ENCODE measurements around the gene ZC3H7A.

DNA sequence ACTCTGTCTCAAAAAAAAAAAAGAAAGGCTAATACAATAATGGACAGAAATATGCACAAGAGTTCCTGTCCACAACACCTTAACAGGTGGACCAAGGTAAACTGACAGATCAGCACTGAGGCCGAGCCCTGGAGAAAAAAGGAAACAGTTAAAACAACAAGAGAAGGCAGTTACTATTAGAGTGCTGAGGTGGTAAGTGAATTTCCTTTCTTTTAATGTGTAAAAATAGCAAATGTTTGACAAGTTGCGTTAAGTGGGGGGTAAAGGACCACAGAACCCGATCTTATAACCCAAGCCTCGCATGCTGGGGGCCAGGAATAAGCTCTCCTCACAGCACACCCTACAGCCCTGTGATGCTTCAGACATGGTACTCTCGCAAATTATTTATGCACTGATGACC lies 79.2 kb downstream of the ZC3H7A start:
- TF ChIP-seq, protein P1, sequence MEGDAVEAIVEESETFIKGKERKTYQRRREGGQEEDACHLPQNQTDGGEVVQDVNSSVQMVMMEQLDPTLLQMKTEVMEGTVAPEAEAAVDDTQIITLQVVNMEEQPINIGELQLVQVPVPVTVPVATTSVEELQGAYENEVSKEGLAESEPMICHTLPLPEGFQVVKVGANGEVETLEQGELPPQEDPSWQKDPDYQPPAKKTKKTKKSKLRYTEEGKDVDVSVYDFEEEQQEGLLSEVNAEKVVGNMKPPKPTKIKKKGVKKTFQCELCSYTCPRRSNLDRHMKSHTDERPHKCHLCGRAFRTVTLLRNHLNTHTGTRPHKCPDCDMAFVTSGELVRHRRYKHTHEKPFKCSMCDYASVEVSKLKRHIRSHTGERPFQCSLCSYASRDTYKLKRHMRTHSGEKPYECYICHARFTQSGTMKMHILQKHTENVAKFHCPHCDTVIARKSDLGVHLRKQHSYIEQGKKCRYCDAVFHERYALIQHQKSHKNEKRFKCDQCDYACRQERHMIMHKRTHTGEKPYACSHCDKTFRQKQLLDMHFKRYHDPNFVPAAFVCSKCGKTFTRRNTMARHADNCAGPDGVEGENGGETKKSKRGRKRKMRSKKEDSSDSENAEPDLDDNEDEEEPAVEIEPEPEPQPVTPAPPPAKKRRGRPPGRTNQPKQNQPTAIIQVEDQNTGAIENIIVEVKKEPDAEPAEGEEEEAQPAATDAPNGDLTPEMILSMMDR (IDR thresholded peaks at IDR 0.05; ENCODE audit: low read depth, low read length, missing input control) = no peak
- TF ChIP-seq SP1 (IDR thresholded peaks at IDR 0.05) (no peak), YY1 (IDR thresholded peaks at IDR 0.05) (no peak), TAF1 (conservative IDR thresholded peaks at IDR 0.05) (no peak), NR2F2 (IDR thresholded peaks at IDR 0.05) (no peak), JUND (IDR thresholded peaks at IDR 0.05) (no peak), FOXA1 (IDR thresholded peaks at IDR 0.05) (no peak), RAD21 (IDR thresholded peaks at IDR 0.05) (no peak), EGR1 (IDR thresholded peaks at IDR 0.05; ENCODE audit: low read depth in 2 of 2) (no peak), GABPA (IDR thresholded peaks at IDR 0.05 in 1 of 2, conservative IDR thresholded peaks at IDR 0.05 in 1 of 2) (no peak)
- TF ChIP-seq, protein P2, sequence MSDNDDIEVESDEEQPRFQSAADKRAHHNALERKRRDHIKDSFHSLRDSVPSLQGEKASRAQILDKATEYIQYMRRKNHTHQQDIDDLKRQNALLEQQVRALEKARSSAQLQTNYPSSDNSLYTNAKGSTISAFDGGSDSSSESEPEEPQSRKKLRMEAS (IDR thresholded peaks at IDR 0.05) = no peak
- TF ChIP-seq, protein P3, sequence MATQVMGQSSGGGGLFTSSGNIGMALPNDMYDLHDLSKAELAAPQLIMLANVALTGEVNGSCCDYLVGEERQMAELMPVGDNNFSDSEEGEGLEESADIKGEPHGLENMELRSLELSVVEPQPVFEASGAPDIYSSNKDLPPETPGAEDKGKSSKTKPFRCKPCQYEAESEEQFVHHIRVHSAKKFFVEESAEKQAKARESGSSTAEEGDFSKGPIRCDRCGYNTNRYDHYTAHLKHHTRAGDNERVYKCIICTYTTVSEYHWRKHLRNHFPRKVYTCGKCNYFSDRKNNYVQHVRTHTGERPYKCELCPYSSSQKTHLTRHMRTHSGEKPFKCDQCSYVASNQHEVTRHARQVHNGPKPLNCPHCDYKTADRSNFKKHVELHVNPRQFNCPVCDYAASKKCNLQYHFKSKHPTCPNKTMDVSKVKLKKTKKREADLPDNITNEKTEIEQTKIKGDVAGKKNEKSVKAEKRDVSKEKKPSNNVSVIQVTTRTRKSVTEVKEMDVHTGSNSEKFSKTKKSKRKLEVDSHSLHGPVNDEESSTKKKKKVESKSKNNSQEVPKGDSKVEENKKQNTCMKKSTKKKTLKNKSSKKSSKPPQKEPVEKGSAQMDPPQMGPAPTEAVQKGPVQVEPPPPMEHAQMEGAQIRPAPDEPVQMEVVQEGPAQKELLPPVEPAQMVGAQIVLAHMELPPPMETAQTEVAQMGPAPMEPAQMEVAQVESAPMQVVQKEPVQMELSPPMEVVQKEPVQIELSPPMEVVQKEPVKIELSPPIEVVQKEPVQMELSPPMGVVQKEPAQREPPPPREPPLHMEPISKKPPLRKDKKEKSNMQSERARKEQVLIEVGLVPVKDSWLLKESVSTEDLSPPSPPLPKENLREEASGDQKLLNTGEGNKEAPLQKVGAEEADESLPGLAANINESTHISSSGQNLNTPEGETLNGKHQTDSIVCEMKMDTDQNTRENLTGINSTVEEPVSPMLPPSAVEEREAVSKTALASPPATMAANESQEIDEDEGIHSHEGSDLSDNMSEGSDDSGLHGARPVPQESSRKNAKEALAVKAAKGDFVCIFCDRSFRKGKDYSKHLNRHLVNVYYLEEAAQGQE (IDR thresholded peaks at IDR 0.05) = no peak
- TF ChIP-seq, protein P4, sequence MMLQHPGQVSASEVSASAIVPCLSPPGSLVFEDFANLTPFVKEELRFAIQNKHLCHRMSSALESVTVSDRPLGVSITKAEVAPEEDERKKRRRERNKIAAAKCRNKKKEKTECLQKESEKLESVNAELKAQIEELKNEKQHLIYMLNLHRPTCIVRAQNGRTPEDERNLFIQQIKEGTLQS (IDR thresholded peaks at IDR 0.05) = no peak
- TF ChIP-seq, protein P5, sequence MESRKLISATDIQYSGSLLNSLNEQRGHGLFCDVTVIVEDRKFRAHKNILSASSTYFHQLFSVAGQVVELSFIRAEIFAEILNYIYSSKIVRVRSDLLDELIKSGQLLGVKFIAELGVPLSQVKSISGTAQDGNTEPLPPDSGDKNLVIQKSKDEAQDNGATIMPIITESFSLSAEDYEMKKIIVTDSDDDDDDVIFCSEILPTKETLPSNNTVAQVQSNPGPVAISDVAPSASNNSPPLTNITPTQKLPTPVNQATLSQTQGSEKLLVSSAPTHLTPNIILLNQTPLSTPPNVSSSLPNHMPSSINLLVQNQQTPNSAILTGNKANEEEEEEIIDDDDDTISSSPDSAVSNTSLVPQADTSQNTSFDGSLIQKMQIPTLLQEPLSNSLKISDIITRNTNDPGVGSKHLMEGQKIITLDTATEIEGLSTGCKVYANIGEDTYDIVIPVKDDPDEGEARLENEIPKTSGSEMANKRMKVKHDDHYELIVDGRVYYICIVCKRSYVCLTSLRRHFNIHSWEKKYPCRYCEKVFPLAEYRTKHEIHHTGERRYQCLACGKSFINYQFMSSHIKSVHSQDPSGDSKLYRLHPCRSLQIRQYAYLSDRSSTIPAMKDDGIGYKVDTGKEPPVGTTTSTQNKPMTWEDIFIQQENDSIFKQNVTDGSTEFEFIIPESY (IDR thresholded peaks at IDR 0.05) = no peak
